DMS53 treated with DMSO at 0.1 percent for 48 hours (cell line): ENCODE data around the gene KIF21B.
"Not testable (repeated sequence)": the region's sequence is repeated elsewhere in the genome, so short reads cannot be mapped to it uniquely, and the experiment has no call there.

Experiments
- DNase-seq: peaks from one replicate; lab custom pipeline; 2025; ENCODE audit not compliant: unreplicated experiment; lab: John Stamatoyannopoulos, UW

KIF21B gene

DNA sequence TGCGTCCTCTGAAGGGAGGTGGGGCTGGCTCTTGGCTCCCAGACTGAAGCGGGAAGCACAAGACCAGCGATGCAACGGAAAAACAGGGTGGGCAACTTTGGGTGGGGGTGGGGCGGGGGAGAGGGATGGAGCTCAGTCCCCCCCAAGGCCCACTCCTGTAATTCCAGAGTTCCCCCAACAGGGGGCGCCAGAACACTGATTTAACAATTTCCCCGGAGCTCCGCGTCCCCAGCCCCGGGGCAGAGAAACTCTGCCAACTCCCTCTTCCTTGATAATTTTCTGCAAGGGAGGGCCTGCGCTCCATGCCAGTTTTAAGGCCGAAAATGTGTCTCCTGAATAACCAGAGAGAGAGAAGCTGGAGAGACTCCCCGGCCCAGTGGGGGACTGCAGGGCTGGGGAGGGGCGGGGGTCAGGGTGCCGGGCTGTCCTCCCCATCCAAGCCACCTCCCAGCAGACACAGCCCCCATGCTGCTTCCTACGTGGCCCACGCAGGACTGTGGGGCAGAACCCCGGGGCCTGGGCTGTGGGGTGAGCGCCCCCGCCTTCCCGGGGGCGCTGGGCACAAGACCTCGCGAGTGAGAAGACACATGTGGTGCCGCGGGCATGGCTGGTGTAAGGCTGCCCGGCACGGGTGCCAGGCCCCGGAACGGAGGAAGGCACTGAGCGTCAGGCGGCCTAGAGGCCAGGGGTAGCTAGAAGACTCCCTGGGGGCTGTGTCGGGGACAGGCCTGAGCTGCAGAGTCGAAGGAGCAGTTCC, 51.4 kb downstream of the KIF21B start:
- DNase-seq, result peak; percentile 35

DNA sequence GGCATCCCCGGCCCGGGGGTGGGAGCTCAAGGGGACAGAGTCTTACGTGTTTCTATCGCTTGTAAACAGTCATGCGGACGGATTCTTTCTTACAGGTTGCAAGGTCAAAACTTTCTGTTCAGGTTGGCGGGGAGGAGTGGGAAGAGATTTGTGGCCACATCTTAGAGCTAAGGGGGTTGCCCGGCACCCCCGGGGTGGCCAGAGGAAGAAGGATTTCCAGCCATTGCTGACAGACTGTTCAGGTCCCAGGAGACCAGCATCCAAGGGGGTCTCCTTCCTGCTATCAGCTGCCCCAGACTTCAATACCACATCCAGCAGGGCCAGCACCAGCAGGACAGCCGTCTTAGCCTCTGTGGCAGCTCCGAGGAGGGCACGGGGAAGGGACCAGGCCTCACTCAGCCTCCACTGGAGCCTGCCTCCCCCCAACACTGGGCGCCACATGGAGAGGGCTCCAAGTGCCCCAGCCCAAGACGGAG, 52.0 kb downstream of the KIF21B start:
- no peak for DNase-seq

DNA sequence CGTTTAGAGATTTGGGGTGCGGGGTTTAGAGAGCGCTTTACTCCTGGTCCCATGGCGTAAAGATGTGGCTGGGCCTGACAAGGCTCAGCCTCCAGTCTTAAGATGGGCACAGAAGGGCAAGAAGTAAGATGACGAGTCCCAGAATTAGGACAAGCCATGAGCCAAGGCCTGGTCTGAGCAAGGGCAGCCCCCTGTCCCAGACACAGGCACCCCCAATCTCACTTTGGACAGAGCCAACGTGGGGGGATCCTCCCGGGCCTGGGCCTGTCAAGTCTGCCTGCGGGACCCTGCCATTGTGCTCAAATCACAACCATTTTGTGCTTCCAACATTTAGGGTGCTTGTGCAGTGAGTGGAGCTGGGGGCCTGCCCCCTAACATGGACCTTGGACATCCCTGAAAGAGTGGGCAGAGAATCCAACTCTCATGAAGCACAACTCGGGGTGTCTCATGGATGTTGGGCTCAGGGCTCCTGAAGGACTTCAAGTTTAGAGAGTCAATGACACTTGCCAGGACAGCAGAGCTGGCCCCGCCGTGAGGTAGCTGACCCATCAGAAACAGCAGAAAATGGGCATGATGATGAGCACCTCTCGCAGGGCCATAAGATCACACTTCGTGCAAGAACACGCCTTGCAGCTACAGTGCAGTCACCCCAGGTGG, 52.6 kb downstream of the KIF21B start:
- DNase-seq, result no peak

- no peak for DNase-seq
These were observed 53.6 kb downstream of the KIF21B start for GRCh38 chr1:200969726-200970561.

- DNase-seq, result no peak
These were observed 54.8 kb downstream of the KIF21B start for GRCh38 chr1:200968469-200969410.

DNA sequence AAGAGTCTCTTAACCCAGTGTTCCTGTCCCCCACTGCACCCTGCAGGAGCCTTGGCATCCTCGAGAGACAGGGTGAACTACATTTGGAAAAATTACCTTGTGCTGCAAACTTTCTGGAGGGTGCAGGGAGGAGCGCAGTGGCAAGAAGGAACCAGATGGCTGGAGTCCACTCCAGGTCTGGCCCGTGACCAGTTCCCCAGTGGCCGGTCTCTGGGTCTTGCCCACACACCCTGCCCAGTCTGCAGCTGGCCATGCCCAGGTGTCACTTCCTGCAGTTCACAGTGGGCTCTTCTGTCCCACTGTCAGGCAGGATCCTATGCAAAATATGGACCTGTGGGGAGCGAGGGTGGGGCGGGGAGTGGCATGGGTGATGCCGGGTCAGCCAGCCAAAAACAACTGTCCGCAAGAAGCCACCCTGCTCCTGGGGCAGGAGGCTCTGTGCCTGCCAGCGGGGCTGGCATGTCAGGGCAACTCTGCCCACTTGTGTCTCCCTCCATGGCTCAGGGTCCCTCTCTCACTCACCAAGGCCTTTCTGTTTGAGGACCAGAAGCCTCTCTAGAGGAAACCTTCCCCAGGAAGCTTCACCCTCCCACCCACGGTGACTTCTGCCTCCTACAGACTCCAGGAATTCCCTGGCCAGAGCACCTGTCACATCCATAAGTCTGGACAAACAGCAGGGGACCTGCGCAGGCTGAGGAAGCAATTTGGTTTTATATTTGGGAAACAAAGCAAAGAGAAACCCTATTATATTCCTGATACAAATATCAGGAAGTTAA, 55.6 kb downstream of the KIF21B start:
- DNase-seq, result no peak

DNA sequence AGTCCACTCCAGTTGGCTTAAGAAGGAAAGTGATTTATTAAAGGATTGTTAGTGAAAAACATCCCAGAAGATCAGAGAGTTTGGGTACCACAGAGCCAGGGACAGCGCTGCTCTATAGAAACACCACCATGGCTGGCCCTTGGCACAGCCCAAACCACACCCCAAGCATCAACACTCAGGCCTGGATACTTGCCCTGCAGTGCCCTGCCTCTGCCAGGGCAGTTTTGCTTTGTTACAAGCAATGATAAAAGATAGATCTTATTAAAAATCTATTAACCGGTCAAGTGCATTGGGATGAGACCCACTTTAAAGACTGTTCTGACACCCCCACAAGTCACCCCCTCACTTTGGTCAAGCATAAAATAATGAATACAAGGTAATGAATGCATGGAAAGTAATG, 56.6 kb downstream of the KIF21B start:
- DNase-seq, result no peak

DNA sequence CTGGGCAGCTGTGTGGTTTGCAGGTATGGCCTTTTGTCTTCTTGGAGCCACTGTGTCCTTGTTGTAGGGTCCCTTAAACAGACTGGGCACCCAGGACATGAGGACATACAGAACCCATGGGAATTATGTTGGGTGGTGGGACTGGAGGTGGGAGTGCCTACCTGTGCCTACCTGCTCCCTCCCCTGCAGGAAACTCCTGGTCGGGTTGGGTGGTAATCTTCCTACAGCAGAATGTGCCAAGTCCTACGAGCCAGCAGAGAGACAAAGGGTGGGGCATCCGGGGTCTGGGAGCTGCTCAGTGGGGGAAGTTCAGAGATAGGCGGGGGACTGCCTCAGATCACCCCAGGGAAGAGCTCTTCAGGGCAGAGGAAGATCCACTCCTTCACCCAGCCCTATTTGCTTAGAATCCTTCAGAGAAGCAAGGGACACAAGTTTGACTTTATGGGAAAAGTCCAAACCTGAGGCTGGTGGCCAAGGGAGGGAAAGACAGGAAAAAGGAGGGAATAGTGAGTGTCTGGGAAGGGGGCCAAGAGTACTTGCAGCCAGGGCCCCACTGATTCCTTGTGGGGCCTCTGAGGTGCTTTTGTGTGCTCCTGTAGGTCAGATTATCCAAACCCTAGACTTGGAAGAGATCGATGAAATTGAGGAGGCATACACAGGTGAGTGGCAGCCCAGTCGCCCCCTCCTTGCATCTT, 58.3 kb downstream of the KIF21B start:
- DNase-seq, result no peak

GRCh38 chr1:200963888-200964287, 59.6 kb downstream of the KIF21B start:
- DNase-seq, result not testable (repeated sequence)

- DNase-seq, result no peak
These were observed 60.4 kb downstream of the KIF21B start for GRCh38 chr1:200963076-200963475.

DNA sequence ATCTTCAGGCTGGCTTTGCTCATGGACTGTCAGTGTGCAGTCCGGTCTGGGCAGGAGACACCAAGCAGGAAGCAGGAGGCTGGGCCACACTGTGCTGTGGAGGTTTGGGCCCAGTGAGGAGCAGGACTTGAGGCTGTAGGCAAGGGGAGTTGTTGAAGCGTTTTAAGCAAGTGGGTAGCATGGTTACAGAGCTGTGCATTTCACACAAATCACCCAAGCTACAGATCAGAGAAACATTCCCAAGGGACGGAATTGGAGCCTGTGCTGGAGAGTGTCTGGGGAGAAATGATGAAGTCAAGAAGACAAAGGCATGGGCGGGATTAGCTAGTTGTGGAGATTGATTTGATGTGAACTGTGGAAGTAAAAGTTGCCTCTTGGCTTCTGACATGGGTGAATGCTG, 60.9 kb downstream of the KIF21B start:
- no peak for DNase-seq

GRCh38 chr1:200962151-200962550, 61.4 kb downstream of the KIF21B start:
- DNase-seq, result not testable (repeated sequence)

- DNase-seq, result no peak
These were observed 62.6 kb downstream of the KIF21B start for GRCh38 chr1:200960948-200961340.

GRCh38 chr1:200960236-200960947, 63.1 kb downstream of the KIF21B start:
- DNase-seq, result no peak

DNA sequence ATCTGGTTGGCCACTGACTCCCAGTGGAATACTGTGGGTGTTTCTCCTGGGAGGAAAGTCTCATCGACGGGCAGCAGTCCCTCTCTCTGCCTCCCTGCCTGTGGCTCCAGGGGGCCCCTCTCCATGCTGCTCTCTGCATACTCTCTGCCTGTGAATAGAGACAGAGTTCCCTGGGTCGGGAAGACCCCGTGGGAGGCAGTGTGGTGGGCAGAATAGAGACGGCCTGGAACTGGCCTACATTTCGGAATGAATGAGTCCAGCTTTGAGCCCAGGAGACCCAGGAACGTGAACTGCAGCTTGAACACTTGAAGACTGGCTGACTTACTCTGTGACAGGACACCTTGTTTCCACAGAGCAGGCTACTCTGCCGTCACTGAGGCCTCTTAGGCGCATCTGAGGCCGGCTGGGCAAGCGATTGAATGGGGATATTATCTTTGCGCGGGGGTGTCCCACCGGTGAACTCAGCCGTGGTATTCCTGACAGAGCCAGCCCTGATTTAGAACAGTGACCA, 64.0 kb downstream of the KIF21B start:
- no peak for DNase-seq

DNA sequence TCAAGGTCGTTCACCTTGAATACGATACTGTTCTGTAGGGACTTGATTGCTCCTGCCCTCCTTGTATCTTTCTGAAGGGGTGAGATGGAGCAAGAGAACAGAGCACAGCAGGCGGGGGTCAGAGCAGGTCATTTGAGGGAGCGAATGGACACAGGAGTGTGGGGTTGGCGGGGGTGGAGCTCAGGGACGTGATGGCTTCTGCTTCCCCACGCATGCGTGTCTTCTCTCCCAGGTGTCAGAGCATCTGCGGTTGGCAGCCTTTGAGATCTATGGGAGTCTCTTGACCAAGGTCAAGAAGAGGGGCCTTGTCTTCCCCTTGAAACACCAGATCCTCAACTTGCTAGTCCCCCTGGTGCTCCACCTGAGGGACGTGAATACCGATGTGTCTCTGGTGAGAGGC, 64.9 kb downstream of the KIF21B start:
- DNase-seq, result no peak

DNA sequence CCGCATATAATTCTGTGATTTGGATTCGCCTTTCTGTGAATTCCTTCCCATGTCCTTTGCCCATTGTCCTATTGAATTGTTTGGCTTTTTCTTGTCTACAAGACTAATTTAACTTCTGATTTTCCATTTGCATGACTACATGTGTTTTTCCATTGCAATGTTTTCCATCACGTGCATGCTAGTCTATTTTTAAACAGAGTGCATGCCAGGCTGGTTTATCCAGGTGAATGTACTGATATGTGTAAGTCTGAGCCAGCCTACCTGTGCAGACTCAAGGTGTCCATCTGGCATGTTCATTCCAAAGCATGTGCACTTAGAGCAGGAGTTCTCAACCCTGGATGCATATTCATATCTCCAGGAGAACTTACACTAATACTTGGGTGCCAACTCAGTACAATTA, 69.1 kb downstream of the KIF21B start:
- DNase-seq, result no peak

GRCh38 chr1:200951016-200951415, 72.5 kb downstream of the KIF21B start:
- DNase-seq, result no peak
